ENCODE data around the gene HTT-AS. TPM values are rescaled to one million over a fixed set of nuclear protein-coding genes. Genes with fewer than 3 reads are reported as not detected.

Gene HTT-AS
- total and polyA plus RNA-seq, 2 of the 8 experiments (the other 6 are each of a cell fraction or from before 2014, with no cell fraction given): not detected

GRCh38 chr4:3044870-3045819 lies 29.2 kb downstream of the HTT-AS start:
- Histone ChIP-seq H4K91ac (replicated peaks; ENCODE audit: insufficient read length, low read length) (no peak overlapping the region), H4K20me1 (replicated peaks in 1 of 2; ENCODE audit: control insufficient read depth in 1 of 2, insufficient read depth in 2 of 2, low read length in 2 of 2) (no peaks in the 10 kb centered on the region), H3K4me2 (ENCODE audit: insufficient read depth in 1 of 2, low read depth in 2 of 2, low read length in 2 of 2) (no peak overlapping the region), H3K23me2 (ENCODE audit: low read depth, low read length) (no peaks in the 10 kb centered on the region), H2AK5ac (ENCODE audit: low read depth, low read length) (no peak overlapping the region), H2BK15ac (ENCODE audit: low read length) (no peak overlapping the region), H3K79me1 (ENCODE audit: low read depth, low read length) (no peaks in the 10 kb centered on the region), H3K9me3 (ENCODE audit: insufficient read depth in 2 of 2, low read depth in 1 of 2, low read length in 1 of 2) (no peaks in the 10 kb centered on the region), H3K27me3 (replicated peaks in 1 of 4; ENCODE audit: control insufficient read depth in 3 of 4, extremely low read depth in 1 of 4, insufficient read depth in 3 of 4, low read length in 3 of 4) (peaks cover 0 to 7% (median 2%) of the 10 kb centered on the region in 4 experiments; a peak in 2 of 7 replicates), H3K23ac (ENCODE audit: insufficient read length) (no peak overlapping the region), H3K56ac (replicated peaks; ENCODE audit: insufficient read length, low read depth, low read length) (no peak overlapping the region), H4K5ac (ENCODE audit: insufficient read length, low read depth, low read length) (no peak overlapping the region), H2BK20ac (ENCODE audit: low read length) (no peak overlapping the region), H3K9ac (replicated peaks in 1 of 4; ENCODE audit: extremely low read depth in 1 of 4, low read depth in 3 of 4, low read length in 3 of 4) (no peak overlapping the region), H3K4me1 (replicated peaks in 1 of 4; ENCODE audit: control insufficient read depth in 3 of 4, insufficient read depth in 4 of 4, low read length in 3 of 4) (peaks cover 0 to 5% (median 0%) of the 10 kb centered on the region in 4 experiments; a peak in 4 of 7 replicates), H2BK12ac (ENCODE audit: low read depth, low read length) (no peak overlapping the region), H3K36me3 (ENCODE audit: control insufficient read depth in 2 of 4, insufficient read depth in 4 of 4, low read length in 3 of 4) (no peaks in the 10 kb centered on the region), H3K4me3 (ENCODE audit: extremely low read depth in 1 of 4, insufficient read depth in 2 of 4, low read depth in 3 of 4, low read length in 4 of 4) (no peak overlapping the region), H2AFZ (ENCODE audit: low read length) (no peak overlapping the region), H3K79me2 (ENCODE audit: control insufficient read depth in 1 of 2, insufficient read depth in 2 of 2, low read length in 2 of 2) (no peaks in the 10 kb centered on the region), H3K14ac (ENCODE audit: insufficient read length) (no peak overlapping the region), H3K18ac (ENCODE audit: extremely low read depth, low read length) (no peak overlapping the region), H2BK5ac (ENCODE audit: low read depth, low read length) (no peak overlapping the region), H2BK120ac (replicated peaks; ENCODE audit: low read depth, low read length) (no peak overlapping the region), H3K27ac (ENCODE audit: low read depth, low read length) (no peak overlapping the region), H4K8ac (ENCODE audit: extremely low read depth, insufficient read depth, low read length) (no peak overlapping the region), H3K4ac (replicated peaks; ENCODE audit: insufficient read length, low read depth, low read length) (no peak overlapping the region)
- DNase-seq (ENCODE audit: low read depth in 1 of 2, low spot score in 2 of 2) (no peak), FAIRE-seq (no peak)
- CTCF ChIA-PET (ENCODE audit: partially characterized antibody): interaction anchor here (0.6 to 2.1 kb wide), 7 partner anchors 8 to 35 kb away, joined by 3 to 6 read pairs (median 4); no protein-coding TSS in a partner anchor
- WGBS, 2 experiments (ENCODE audit: extremely low coverage in 1 of 2, insufficient coverage in 1 of 2, insufficient read length in 1 of 2, insufficient replicate concordance in 2 of 2, low coverage in 1 of 2, low lambda C conversion rate in 2 of 2, missing lambda C conversion rate in 1 of 2): 90% methylated on average over 22 of the region's 22 CpGs; no CpG with 5 or more reads in 1 of the 2 experiments
- POLR2A ChIA-PET (ENCODE audit: partially characterized antibody): no interaction called here
- TF ChIP-seq RNF2 (IDR thresholded peaks at IDR 0.05; ENCODE audit: borderline replicate concordance, low read depth, low read length, missing control alignments, poor library complexity, severe bottlenecking) (no peak), NANOG (IDR thresholded peaks at IDR 0.05; ENCODE audit: insufficient read depth, low read depth, low read length, poor library complexity, severe bottlenecking) (no peak), TBP (IDR thresholded peaks at IDR 0.05; ENCODE audit: low read depth, low read length) (no peak), EZH2 (IDR thresholded peaks at IDR 0.05; ENCODE audit: low read depth, low read length, severe bottlenecking) (no peak), MAX (IDR thresholded peaks at IDR 0.05) (no peak), KDM5A (IDR thresholded peaks at IDR 0.05; ENCODE audit: low read length) (no peak), EGR1 (IDR thresholded peaks at IDR 0.05; ENCODE audit: borderline replicate concordance, low read depth, low read length) (no peak), ATF2 (IDR thresholded peaks at IDR 0.05; ENCODE audit: low read length) (no peak), POLR2A (IDR thresholded peaks at IDR 0.05; ENCODE audit: control extremely low read depth in 1 of 2, low read depth in 2 of 2, low read length in 2 of 2) (no peak)
